Neural cell (in vitro differentiated cells): ENCODE results near the gene ULK3.

Experiments used
- CTCF ChIP-seq: fragments of 450-650 bp; IDR thresholded peaks from 2 replicates; pipeline ENCODE4 v1.5.1; 2014; ENCODE audit warnings: antibody characterized with exemption, mild to moderate bottlenecking, moderate library complexity; ENCODE audit not compliant: poor library complexity, severe bottlenecking
- EP300 ChIP-seq: fragments of 450-650 bp; conservative IDR thresholded peaks from 2 replicates; pipeline ENCODE4 v1.6.1; 2014; ENCODE audit warnings: antibody characterized with exemption, mild to moderate bottlenecking, moderate library complexity; ENCODE audit not compliant: poor library complexity, severe bottlenecking
- EZH2 ChIP-seq: fragments of 200-600, 300-800 bp; shearing (Covaris generic), sonication (generic); IDR thresholded peaks from 2 replicates; pipeline ENCODE4 v1.6.1; 2014; ENCODE audit warnings: antibody characterized with exemption, low read length, borderline replicate concordance, mild to moderate bottlenecking; ENCODE audit not compliant: insufficient read depth, poor library complexity, severe bottlenecking
- POLR2AphosphoS5 ChIP-seq: IDR thresholded peaks from 2 replicates; pipeline ENCODE4 v1.6.1; 2012
- RAD21 ChIP-seq: fragments of 450-650 bp; conservative IDR thresholded peaks from 2 replicates; pipeline ENCODE4 v1.6.1; 2014; ENCODE audit warnings: antibody characterized with exemption, mild to moderate bottlenecking, moderate library complexity
- REST ChIP-seq: IDR thresholded peaks from 2 replicates; pipeline ENCODE4 v1.6.1; 2012; ENCODE audit warnings: borderline replicate concordance
- TAF1 ChIP-seq: IDR thresholded peaks from 2 replicates; pipeline ENCODE4 v1.6.1; 2012; ENCODE audit warnings: low read depth

- TF ChIP-seq CTCF (no peak), EZH2 (no peak), REST (no peak), POLR2AphosphoS5 (no peak), EP300 (no peak), RAD21 (no peak), TAF1 (no peak)
These were observed 9.0 kb upstream of the ULK3 start for GRCh38 chr15:74851960-74852359.
